Activated CD8-positive, alpha-beta memory T cell treated with anti-CD3 and anti-CD28 coated beads, Interleukin-2, amount 50 U/mL, for 24 hours (primary cell): ENCODE data around the gene NHLRC2.

Source experiments
- DNase-seq: peaks from one replicate; pipeline ENCODE4 v3.0.0-alpha.2; 2020; ENCODE audit errors: extremely low read depth

NHLRC2 gene

GRCh38 chr10:113908236-113908635, 53.8 kb downstream of the NHLRC2 start:
- no peak for DNase-seq

DNA sequence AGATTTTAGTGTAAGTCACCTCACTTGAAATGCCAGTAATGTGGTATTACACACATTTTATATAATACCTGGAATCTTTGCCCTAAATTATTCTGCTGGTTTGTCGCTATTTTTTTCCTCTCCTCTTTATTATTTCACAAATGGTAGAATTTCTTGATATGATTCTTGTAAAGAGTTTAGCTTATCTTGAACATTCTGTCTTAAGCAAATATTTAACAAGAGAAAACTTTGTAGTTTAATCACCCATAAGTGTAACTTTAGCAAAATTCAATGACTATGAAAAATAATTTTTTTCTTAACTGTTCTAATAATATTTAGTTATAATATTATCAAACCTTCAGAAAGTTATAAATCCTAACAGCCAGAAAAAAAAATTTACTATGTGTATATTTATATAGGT, 56.7 kb downstream of the NHLRC2 start:
- DNase-seq = no peak

DNA sequence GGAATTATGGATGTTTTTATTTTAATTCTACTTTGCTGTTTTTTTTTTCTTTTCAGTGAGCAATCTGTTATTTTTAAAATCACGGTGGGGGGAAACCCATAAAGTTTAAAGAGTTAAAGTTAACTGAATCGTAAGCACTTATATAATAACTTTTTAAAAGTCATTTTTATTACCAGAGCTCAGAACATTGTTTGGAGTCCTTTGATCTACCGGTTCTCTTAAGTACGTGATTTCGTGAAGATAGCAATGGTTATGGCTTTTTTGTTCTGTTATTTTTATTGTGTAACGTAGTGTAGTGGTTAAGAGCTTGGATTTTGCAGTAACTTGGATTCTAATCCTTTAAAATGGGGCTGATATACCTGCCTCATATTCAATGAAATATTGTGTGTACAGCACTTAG, 57.4 kb downstream of the NHLRC2 start:
- no peak for DNase-seq

DNA sequence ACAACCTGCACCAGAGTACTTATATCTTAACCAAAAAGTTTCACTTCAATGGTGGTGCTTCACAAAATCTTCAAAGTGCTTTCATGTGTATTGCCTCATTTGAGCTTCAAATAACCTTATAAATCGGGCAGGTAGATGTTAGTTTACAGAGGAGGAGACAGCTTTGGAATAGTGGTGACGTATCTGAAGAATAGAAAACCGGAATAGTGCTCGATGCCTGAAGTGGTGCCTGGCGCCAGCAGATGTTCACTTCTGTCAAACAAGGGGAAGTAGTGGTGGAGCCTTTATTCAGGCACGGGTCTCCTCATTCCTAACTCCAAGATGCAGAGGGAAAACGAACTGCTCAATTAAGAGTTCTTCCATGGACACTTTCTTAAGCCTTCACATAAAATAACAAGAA, 58.1 kb downstream of the NHLRC2 start:
- DNase-seq = no peak

DNA sequence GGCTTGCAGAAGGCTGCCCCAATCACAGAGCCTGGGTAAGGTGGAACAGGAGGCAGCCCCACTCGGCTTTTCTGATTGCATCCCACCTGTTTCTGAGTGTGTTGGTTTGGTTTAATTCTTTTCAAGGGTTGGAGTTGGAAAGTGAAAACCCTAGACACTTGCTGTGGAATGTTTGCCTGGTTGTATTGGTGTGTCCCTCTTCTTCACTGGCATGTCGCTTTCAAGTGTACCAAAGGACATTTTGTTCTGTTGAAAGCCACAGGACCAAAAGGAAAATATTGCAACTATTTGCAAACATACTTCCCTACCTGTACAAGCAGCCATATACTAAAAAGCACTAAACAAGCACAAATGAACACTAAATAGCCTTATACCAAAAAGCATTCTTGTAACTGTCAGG, 60.5 kb downstream of the NHLRC2 start:
- no peak for DNase-seq

DNA sequence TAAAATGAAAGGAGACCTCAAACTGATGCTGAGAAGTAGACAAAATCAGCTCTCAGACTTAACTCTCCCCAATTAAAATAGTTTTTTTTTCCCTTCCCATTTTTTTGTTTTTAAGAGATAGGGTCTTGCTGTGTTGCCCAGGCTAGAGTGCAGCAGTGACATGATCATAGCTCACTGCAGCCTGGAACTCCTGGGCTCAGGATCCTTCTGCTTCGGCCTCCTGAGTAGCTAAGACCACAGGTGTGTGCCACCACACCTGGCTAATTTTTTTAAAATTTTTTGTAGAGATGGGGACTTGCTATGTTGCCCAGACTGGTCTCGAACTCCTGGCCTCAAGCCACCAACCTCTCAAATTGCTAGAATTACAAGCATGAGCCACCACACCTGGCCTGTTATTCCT, 61.1 kb downstream of the NHLRC2 start:
- DNase-seq = no peak

GRCh38 chr10:113916053-113916452, 61.6 kb downstream of the NHLRC2 start:
- DNase-seq = no peak

DNA sequence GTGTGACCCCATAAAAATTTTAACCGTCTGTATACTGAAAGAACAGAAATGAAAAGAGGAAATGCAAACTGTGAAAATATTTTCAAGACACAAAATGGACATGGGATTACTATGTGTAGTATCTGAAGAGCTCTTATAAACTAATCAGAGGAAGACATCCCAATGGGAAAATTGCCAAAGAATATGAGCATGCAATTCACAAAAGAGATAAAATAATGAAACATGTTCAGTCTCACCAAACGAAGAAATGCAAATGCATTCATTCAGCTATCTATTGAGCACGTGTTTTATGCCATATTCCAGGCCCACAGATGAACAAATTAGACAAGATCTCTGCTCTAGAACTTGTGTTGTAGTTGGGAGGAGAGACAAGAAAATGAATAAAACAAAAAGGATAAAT, 63.2 kb downstream of the NHLRC2 start:
- DNase-seq = no peak

GRCh38 chr10:113920114-113920513, 65.7 kb downstream of the NHLRC2 start:
- DNase-seq = no peak

DNA sequence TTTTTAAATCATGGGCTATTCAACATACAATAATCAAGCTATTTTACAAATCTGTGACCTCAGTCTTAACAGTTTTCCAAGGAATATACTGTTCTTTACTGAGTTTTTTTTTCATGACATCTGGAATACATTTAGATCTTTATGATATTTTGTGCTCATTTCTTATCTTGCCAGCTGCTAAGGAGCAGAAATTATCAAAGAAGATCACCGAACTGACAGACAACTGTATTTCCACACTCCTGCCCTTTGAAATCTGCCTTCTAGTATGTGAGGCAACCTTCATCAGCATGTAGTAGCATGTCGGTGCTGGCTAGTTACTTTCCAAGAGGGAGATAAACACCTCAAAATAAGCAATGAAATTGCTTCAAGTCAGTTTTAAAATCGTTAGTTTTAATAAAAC, 66.4 kb downstream of the NHLRC2 start:
- DNase-seq = no peak

DNA sequence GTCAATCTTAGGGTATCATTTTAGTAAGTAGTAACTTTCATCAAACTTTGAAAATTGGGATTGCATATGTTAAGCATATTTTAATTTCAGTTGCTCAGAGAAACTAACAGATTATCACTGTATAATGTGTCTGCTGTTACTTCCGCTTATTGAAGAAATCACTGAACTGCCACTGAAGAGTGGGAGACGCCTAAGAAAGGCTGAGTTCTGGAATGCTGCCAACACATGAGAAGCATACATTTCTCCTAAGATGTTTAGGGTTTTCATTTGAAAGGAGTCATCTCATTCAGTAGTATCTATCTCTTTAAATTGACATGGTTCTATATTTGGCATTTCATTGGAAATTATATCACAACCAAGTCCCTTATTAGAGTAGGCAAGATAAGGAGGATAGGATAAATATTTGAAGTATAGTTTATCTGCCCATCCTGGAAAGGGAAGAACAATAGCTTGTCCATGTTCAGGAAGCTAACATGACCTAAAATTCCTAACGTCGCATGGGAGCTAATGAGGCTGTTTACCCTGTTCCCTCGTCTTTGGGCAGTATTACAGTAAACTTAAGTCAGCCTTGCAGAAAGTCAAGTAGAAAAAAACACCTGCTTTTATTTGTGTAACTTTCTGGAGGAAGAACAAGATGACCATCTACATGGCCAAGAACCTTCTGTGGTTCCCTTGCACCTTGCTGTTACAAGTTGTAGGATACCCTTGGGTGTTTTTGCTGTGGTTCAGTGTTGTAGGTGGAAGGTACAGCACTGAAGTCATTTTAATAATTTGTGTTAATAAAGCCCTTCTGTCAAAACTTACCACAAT, 67.3 kb downstream of the NHLRC2 start:
- no peak for DNase-seq

- DNase-seq = no peak
Observed at GRCh38 chr10:113922787-113923570, 68.5 kb downstream of the NHLRC2 start.

DNA sequence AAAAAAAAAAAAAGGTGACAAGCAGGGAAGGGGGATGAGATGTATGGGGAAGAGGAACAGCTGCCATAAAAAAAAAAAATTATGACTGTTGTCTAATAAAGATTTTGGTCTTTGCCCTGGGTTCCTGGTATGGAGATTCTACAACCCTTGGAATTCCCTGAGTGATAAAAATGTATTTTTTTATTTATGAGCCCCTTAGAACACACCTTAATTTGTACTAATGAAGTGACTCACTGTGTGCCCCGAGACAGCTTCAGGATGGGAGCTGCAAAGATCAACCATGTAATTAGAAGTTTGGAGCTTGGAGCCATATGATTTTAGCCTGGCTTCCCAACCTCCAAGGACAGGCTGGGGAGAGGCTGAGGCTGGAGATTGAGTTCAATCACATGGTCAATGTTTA, 69.7 kb downstream of the NHLRC2 start:
- DNase-seq = no peak

- no peak for DNase-seq
Observed at GRCh38 chr10:113924664-113925063, 70.2 kb downstream of the NHLRC2 start.

DNA sequence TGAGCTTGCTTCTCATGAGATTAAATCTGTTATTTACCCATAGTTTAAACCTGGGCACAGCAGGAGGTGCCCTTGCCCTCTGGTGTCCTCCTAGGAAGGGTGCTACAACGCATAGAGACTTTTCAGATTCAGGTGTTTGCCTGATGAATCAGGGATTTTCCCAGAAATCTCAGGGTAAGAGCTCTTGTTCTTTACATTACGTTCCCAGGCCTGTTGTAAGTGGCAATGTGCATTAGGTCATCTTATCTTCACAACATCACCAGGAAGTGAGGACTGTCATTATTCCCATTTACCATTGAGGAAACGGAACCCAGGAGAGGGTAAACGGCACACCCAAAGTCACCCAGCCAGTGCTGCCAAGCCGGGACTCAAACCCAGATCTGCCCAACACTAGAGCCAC, 73.0 kb downstream of the NHLRC2 start:
- no peak for DNase-seq

- no peak for DNase-seq
Observed at GRCh38 chr10:113928830-113929229, 74.4 kb downstream of the NHLRC2 start.

DNA sequence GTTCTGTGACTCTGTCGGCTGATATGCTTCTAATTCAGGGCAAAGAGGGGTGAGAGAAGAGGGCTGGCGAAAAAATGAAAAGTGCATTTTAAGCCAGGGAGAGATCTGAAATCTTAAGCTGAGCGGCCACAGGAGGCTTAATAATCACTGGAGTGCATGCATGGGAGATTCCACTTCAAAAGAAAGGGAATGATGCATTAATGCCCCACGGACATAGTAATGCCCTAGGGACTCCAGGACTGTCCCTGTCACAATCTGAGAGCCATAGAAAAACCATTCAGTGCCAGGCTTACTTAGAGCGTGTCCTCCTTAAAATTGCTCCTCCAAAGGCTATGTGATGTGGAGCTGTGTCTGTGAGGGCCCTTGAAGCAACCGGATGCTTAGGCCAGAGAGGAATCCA, 75.1 kb downstream of the NHLRC2 start:
- no peak for DNase-seq

GRCh38 chr10:113930482-113931057, 76.1 kb downstream of the NHLRC2 start:
- DNase-seq = no peak

- no peak for DNase-seq
Observed at GRCh38 chr10:113932854-113933253, 78.4 kb downstream of the NHLRC2 start.

- DNase-seq = no peak
Observed at GRCh38 chr10:113933894-113934532, 79.6 kb downstream of the NHLRC2 start.

DNA sequence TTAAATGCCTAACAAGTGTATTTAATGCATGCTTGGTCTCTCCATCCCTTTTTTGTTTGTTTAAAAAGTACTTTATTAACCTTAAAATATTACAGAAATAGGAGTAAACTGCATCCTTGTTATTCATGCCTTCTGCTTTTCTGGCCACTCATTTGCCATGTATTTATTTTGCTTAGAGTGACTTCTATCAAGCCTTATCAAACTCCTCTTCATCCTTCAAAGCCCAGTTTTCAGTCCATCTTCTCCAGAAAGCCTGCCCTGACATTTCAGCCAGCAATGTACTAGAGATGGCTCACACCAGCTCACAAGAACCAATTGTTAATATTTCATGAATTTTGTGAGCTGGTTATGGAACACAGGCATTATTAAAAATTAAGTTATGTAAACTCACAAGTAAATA, 82.8 kb downstream of the NHLRC2 start:
- no peak for DNase-seq

DNA sequence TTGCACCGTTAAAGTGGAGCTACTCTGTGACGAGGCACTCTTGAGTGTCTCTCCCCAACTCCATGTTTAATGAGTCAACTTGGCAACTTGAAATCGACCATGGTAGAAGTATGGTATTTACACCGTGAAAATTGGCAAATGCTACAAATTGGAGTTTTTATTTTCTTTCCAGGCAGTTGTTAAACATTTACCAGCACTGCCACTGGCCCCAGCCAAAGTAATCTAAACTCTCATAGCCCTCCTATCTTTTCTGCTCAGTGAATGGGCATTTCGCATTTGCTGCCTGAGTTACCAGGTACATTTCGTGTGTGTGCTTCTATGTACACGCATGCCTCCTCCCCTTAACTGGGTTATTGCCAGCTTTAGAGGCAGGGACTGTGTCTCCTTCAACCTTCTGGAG, 83.3 kb downstream of the NHLRC2 start:
- no peak for DNase-seq
